NCI-H82 treated with DMSO at 0.1 percent for 48 hours (cell line): ENCODE results near the gene KANSL1L.

Source experiments
- DNase-seq: peaks from one replicate; lab custom pipeline; 2025; ENCODE audit not compliant: unreplicated experiment; lab: John Stamatoyannopoulos, UW

Gene KANSL1L

DNA sequence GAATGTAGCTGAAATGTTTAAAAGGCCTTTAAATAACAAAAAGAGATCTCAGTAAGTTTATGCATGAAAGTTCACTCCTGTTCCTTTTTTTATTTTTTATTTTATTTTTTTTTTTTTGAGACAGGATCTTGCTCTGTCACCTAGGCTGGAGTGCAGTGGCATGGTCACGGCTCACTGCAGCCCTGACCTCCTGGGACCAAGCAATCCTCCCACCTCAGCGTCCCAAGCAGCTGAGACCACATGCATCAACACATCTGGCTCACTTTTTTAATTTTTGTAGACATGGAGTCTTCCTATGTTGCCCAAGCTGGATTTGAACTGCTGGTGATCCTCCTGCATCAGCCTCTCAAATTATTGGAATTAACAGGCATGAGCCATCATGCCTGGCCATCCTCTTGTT lies 84.3 kb downstream of the KANSL1L start:
- DNase-seq: no peak

DNA sequence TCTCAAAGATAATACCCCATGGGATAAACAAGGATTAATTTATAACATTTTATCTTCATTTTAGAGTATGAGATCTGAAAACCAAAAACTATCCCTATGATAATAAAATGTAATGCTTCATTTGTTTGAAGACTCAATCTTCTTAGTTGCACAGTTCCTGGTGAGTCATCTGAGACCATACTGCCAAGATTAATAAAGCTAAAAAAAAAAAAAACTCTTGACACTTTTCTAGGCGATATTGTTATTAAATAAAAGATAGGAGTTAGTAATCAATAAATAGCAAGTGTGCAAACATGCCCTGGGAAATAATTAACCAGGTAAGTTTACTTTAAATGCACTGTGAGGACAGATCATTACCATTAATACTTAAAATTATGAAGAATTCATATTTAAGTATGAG lies 84.9 kb downstream of the KANSL1L start:
- no peak for DNase-seq

DNA sequence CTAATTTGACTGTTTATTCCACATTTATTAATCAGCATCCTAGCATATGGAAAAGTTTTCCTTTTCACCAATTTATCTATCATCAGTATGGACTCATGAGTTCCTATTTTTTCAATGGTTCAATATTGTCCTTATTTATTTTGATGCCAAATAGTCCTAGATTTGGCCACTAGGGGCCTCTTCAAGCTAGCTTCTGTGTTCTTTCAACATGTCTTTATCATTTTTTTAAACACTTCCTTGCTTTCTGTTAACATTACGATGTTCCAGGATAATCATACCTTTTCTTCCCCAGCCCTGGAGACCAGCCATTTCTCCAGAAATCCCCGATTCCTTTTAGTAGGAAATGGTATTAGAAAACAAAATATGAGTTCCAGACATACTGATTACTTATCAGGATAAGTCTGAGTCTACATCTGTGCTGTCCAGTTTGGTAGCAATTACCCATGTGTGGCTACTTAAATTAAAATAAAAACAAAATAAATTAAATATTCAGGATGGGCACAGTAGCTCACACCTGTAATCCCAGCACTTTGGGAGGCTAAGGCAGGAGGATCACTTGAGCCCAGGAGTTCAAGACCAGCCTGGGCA lies 98.2 kb downstream of the KANSL1L start:
- DNase-seq: no peak

DNA sequence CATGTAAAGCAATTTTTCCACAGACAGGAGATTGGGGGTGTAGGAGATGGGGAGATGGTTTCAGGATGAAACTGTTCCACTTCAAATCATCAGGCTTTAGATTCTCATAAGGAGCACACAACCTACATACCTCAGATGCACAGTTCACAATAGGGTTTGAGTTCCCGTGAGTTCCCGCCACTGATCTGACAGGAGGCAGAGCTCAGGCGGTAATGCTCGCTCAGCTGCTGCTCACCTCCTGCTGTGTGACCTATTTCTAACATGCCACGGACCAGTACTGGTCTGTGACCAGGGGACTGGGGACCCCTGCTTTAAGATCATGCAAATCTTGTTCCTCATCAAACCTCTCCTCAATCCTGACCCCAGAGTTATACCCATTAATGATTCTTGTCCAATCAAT lies 98.7 kb downstream of the KANSL1L start:
- DNase-seq: no peak

DNA sequence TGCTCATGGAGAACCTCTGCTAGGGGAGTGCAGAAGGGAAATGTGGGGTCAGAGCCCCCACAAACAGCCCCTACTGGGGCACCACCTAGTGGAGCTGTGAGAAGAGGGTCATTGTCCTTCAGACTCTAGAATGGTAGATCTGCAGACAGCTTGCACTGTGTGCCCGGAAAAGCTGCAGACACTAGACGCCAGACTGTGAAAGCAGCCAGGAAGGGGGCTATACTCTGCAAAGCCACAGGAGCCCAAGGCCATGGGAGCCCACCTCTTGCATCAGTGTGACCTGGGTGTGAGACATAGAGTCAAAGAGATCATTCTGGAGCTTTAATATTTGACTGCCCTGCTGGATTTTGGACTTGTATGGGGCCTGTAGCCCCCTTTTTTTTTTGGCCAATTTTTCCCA lies 107.9 kb downstream of the KANSL1L start:
- DNase-seq: no peak

DNA sequence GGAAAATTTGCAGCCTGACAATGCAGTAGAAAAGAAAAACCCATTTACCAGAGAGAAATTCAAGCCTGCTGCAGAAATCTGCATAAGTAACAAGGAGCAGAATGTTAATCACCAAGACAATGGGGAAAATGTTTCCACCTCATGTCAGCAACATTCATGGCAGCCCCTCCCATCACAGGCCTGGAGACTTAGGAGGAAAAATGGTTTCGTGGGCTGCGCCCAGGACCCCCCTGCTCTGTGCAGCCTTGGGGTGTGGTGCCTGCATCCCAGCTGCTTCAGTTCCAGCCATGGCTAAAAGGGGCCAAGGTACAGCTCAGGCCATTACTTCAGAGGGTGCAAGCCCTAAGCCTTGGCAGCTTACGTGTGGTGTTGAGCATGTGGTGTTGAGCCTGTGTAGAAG lies 115.4 kb downstream of the KANSL1L start:
- no peak for DNase-seq

DNA sequence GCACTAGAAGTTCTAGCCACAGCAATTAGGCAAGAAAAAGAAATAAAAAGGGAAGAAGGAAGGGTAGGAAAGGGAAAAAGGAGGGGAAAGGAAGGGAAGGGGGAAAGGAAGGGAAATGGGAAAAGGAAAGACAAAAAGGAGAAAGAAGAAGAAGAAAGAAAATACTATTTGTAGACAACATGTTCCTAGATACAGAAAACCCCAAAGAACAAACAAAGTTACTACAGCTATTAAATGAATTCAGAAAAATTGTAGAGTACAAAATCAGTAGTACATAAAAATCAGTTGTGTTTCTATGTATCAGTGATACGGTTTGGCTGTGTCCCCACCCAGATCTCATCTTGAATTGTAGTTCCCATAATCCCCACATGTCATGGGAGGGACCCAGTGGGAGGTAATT lies 116.5 kb downstream of the KANSL1L start:
- no peak for DNase-seq

DNA sequence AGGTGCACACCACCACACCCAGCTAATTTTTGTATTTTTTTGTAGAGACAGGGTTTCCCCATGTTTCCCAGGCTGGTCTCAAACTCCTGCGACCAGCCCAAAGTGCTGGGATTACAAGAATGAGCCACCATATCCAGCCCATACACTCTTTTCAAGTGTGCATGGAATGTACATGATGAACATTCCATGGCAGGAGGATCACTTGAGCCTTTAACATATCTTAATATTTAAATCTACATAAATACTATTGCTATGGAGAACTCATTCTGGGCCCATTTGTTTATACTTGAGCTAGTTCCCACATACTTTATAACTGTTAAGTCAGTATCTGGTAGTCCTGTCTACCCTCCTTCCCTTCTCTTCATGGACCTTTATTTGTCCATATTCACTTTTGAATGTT lies 120.3 kb downstream of the KANSL1L start:
- DNase-seq: no peak

DNA sequence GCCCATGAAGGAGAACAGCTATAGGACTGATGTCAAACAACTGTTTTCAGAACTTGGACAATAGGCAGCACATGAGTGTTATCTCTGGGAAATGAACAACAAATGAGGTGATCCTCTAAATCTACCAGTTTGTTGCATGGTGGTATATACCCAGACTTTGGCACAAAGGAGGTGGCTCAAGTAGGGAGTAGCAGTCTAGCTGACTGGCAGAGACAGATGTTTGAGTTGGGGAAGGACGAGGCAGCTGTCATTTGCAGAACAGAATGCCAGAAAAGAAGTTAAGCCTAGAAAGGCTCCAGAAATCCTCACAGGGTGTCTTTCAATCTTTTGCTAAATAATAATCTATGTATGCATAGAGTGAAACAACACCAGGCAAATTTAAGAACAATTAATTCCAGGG lies 121.4 kb downstream of the KANSL1L start:
- DNase-seq: no peak

DNA sequence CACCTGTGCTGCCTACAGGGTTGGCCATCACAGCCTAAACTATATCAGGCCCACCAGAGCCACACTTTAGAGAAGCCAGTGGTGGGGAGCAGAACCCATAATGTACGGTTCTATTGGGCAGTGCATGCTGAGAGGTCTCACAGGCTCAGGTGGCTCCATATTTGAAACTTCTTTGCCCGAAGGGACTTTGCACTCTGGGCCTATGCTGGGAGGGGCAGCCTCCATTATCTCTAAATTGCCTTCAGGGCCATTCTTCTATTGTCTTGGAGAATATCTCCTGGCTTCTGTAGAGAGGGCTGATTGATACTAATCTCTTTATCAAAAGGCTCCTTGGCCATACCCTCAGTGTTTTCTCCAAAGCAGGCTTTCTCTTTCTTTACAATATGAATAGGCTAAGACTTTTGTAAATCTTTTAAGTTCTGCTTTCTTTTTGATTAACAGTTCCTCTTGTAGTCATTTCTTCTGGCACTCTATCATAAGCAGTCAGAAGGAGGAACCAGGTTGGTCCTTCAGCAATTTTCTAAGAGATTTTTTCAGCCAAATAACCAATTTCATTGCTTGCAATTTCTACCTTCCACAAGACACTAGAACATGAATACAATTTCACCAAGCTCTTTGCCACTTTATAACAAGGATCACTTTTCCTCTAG lies 124.2 kb downstream of the KANSL1L start:
- DNase-seq: no peak

DNA sequence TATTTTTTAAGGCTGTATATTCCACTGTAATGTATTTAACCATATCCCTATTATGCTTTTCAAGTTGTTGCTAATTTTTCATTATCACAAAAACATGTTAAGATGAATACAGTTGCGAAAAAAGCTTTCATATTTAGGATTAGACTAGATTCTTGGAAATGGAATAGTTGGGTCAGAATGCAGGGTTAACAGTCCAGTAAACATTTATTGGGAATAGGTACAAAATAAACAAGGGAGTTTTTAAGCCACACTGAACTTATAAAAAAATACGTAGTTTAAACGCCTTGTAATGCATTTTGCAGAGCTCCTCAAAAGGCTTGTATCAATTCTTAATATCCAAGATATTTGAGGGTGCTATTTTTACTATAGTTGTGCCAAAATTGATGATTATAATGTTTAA lies 133.1 kb downstream of the KANSL1L start:
- DNase-seq: no peak

DNA sequence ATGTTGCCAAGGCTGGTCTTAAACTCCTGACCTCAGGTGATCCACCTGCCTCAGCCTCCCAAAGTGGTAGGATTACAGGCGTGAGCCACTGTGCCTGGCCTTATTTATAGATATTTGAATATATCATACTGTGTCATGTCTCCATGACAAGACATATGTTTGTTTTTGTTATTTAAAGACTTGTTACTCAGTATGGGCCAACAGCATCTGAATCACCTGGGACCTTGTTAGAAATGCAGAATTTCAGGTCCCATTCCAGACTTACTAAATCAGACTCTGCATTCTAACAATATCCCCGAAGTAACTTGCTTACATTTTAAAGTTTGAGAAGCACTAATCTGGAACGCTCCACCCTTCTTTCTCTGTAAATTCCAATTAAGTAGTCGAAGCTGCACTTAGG lies 135.5 kb downstream of the KANSL1L start:
- DNase-seq: no peak

DNA sequence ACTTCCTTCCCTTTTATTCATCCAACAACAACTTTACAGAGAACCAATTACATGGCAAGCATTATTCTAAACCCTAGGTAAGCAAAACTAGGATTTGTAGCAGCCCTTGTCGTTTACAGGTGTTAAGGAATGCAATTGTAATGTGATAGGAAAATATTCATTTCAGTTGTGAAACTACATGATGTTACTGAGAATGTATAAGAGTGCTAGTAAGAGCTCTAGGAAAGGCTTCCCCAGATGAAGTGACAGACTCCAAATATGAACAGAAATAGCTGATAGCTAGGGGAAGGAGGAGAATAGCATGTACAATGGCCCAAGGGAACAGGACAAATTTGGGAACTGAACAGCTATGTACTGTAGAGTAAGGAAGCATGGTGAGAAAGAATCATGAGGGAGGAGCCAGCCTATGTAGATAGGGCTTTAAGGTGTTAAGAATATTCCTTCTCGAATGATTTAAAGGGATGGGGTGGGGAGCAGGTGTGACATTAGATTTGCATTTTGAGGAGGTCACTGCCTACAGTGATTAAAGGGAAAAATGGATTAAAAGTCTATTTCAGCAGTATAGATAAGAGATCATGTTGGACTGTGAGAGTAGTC lies 137.0 kb downstream of the KANSL1L start:
- no peak for DNase-seq

DNA sequence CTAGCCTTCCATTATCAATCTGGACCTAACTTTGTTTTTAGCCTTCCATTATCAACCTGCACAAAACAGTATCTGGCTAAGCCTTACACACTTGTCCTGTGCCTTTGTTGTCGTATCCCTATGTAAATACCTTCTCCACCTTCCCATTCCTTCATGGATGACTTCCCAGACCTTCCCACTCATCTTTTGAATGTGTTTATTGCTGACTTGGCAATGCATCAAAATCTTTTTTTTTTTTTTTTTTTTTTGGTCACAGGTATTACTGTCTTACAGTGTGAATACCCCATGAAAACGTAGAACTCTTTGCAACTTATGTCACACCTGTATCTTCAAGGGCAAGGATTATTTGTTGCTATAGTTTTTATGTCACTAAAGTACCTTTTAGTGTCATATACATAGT lies 143.0 kb downstream of the KANSL1L start:
- DNase-seq: no peak

DNA sequence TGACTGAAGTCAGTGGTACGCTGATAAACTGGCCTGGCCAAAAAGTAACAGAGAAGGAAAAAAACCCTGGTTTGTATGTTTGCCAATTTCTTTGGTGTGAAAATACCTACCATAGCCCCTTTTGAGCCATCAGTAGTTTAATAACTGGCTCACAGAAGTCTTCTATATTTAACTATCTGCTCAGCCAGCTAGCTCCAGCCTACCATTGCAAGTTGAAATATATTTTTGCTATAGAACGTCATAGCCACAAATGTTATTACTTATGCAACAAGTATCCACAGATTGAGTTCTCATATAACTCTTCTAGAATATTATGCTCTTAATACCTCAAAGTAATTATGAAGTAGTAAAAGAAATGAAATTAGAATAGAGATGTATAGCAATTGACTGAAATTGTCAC lies 143.6 kb downstream of the KANSL1L start:
- DNase-seq: no peak

DNA sequence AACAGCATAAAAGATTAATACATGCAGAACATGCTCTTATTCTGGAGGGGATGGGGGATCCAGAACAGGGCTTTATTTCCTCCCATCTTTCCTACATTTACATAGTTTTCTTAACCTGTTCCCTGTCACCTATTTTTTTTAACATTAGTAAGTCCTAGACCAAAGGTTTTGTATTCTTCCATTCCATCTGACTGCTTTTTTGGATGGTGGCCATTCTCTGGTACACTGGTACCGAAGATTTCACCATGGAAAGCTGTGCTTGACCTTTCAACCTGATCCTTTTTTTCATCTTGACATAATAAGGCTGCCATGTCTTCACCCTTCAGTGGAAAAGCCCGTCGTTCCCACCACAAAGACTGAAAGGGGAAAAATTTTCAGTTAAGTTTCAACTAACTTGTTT lies 148.4 kb downstream of the KANSL1L start:
- no peak for DNase-seq

DNA sequence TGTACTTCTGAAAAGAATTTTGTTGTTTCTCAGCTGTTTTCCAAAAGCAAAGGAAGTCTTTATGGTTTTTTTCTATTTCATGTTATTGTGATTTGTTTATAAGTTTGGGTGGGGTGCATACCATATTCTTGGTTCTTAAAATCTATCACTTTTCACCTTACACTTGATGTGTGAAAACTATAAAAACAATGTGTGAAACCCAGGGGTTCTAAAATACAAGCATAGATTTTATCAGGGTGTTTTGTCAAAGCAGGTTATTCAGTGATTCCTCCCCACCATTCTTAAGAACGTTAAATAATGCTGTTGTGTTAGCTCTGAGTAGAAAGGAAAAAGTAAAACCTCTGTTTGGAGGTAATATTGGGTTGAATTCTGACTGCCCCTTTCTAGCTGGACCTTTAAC lies 151.1 kb downstream of the KANSL1L start:
- DNase-seq: no peak

DNA sequence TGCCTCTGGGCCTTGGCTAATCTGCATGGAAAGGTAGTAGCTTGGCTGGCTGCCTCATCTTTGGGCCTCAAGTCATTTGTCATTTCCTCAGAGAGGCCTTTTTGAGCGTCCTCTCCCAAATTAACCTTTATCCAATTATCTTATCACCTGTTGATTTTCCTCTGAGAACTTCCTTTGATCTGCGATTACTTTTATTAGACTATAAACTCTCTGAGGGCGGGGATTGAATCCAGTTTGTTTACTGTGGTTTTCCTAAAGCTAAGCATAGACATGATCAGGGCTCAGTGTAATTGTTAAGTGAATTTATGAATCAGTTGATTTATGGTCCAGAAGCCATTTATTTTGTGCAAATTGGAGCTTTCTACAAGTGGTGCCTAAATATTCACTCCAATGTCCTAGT lies 161.3 kb downstream of the KANSL1L start:
- no peak for DNase-seq

DNA sequence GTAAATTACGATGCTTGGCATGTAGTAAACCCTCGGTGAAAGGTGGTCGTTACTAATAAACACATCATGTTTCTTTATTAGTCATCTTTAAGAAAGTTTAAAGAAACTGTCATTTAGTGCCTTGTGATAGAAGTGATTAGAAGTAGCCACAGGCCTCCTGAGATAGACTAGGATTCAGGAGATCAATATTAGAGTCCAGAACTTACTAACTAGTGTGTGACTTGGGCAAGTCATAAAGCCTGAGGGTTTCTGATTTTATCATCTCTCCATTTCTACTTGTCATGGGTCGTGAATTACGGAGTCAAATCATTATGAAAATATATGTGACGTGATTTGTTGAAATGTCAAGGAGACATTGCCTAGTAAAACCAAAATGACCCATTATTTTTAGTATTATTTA lies 162.1 kb downstream of the KANSL1L start:
- DNase-seq: no peak

DNA sequence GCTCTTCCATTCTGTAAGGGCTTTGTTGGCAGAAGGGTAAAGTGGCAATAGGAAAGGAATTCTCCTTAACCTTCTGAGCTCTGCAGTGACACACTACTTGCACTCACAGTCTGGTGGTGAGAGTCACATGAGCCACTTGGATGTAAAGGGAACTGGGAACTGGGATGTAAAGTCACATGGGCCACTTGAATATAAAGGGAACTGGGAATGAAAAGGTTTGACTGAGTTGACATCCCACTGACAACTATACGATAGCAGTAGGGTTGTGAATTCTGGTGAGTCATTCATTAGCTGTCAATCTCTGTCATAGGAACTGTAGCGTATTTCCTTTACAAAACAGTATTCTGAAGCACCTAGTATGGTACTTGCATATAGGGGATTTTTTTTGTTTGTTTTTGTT lies 163.3 kb downstream of the KANSL1L start:
- no peak for DNase-seq

DNA sequence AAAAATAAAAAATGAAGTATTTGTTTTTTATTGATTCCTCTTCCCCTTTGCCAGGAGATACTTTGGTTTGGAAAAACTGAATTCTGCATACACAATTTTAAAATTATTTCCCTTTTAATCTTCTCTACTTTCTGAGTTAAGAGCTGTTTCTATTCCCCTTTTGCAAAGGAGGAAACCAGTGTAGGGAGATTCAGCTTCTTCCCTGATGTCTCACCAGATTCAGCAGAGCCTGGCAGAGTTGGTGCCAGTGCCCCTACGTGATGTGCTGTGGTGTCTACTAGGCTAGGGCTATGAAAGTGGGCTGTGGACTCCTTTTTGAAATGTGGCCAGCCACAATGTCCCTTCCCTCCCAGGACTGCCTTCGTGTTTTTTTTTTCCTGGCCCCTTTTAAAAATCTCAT lies 166.3 kb downstream of the KANSL1L start:
- DNase-seq: no peak

DNA sequence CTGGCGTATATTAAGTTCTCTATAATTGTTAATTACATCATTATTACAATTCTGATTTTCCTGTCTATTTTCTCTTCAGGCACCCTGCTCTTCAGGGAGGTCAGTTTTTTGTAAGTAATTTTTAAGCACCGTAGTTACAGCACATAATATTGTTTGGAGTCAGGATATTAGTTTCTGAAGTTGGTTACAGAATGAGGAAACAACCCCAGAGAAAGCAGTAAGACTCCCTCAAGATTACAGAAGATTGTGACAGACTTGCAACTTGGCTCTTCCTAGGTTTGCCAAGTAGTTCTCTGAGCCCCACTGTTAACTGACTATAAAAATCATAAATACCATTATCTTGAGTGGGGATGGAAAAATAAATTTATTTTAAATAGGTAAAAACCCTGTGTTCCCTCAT lies 167.8 kb downstream of the KANSL1L start:
- no peak for DNase-seq
